HepG2 (cell line): ENCODE data around the gene MEGF10.

Source experiments
- BRCA1 ChIP-seq: sonication (generic); formaldehyde crosslinking; IDR thresholded peaks from 2 replicates; pipeline ENCODE4 v1.4.0; 2020; ENCODE audit warnings: missing genetic modification reagents
- CHD2 ChIP-seq: IDR thresholded peaks from 2 replicates; pipeline ENCODE4 v1.6.1; 2011; ENCODE audit warnings: low read depth, low read length, improper control_type of control experiment
- CREM ChIP-seq, 2 experiments: sonication (generic) in 1 of 2; formaldehyde crosslinking in 1 of 2; IDR thresholded peaks; 2 replicates each; pipeline versions ENCODE4 v1.4.0 to v1.6.1; 2016 to 2020; ENCODE audit warnings: antibody characterized with exemption in 1 of 2, mild to moderate bottlenecking in 1 of 2, missing genetic modification reagents in 1 of 2
- EP300 ChIP-seq, 3 experiments: sonication (generic) in 1 of 3; formaldehyde crosslinking in 1 of 3; IDR thresholded peaks; 2 replicates each; pipeline versions ENCODE4 v1.5.1 to v1.6.1; 2011 to 2020; ENCODE audit warnings: low read depth in 2 of 3, low read length in 2 of 3, borderline replicate concordance in 1 of 3, improper control_type of control experiment in 1 of 3, mild to moderate bottlenecking in 1 of 3, missing genetic modification reagents in 1 of 3, moderate library complexity in 1 of 3
- FOXP1 ChIP-seq, 2 experiments: fragments of 450-650 bp in 1 of 2; IDR thresholded peaks; 2 replicates each; pipeline ENCODE4 v1.6.1; 2017 to 2018; ENCODE audit warnings: antibody characterized with exemption in 1 of 2
- SAFB2 ChIP-seq: sonication (generic); formaldehyde crosslinking; IDR thresholded peaks from 2 replicates; pipeline ENCODE4 v1.5.1; 2020; ENCODE audit warnings: missing genetic modification reagents, low read depth, mild to moderate bottlenecking, borderline replicate concordance
- SP1 ChIP-seq, 2 experiments: fragments of 450-650 bp in 1 of 2; sonication (generic) in 1 of 2; formaldehyde crosslinking in 1 of 2; IDR thresholded peaks; 2 replicates each; pipeline versions ENCODE4 v1.4.0 to v1.6.1; 2016 to 2020; ENCODE audit warnings: missing genetic modification reagents in 1 of 2
- TGIF2 ChIP-seq: IDR thresholded peaks from 2 replicates; pipeline ENCODE4 v1.6.1; 2016; ENCODE audit warnings: control low read depth, missing compliant biosample characterization
- ZNF10 ChIP-seq: sonication (generic); formaldehyde crosslinking; IDR thresholded peaks from 2 replicates; pipeline ENCODE4 v1.4.0; 2020; ENCODE audit warnings: mild to moderate bottlenecking, low read depth, missing genetic modification reagents, borderline replicate concordance
- ZNF138 ChIP-seq: sonication (generic); formaldehyde crosslinking; IDR thresholded peaks from 2 replicates; pipeline ENCODE4 v1.5.0; 2020; ENCODE audit warnings: mild to moderate bottlenecking, low read depth, missing genetic modification reagents
- ZSCAN9 ChIP-seq: IDR thresholded peaks from 2 replicates; pipeline ENCODE4 v1.6.1; 2016; ENCODE audit warnings: borderline replicate concordance
- TF ChIP-seq, protein P1 (sequence below): IDR thresholded peaks from 2 replicates; pipeline ENCODE4 v1.6.1; 2012; ENCODE audit warnings: inconsistent platforms

DNA sequence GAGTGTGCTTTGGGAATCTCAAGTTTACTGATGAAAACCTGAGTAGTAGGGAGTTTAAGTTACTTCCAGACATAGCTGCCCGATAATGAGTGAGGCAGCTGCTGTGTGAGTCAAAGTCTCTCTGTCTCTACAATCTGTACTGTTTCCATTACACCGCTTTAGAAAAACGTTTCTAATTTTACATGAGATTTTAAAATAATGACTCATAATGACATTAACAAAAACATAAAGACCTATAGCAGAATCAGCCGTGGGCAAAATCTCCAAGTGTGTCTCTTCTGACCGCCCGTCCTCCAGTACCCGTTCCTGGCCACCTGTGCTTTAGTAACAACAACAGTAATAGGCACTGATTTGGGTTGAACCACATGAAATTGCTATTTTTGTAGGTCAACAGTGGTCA lies 157.2 kb downstream of the MEGF10 start:
- TF ChIP-seq BRCA1 (CRISPR knock-in tag): no peak
- TF ChIP-seq SAFB2 (CRISPR knock-in tag): no peak
- no peak for TF ChIP-seq CREM (IDR thresholded peaks at IDR 0.05)
- TF ChIP-seq CREM (CRISPR knock-in tag; IDR thresholded peaks at IDR 0.05): no peak
- no peak for TF ChIP-seq FOXP1 (IDR thresholded peaks at IDR 0.05)
- TF ChIP-seq FOXP1 (CRISPR knock-in tag; IDR thresholded peaks at IDR 0.05): no peak
- no peak for TF ChIP-seq ZNF138 (CRISPR knock-in tag)
- no peak for TF ChIP-seq CHD2
- no peak for TF ChIP-seq TGIF2
- no peak for TF ChIP-seq ZNF10
- no peak for TF ChIP-seq SP1 (IDR thresholded peaks at IDR 0.05)
- no peak for TF ChIP-seq SP1 (CRISPR knock-in tag; IDR thresholded peaks at IDR 0.05)
- TF ChIP-seq, protein P1, sequence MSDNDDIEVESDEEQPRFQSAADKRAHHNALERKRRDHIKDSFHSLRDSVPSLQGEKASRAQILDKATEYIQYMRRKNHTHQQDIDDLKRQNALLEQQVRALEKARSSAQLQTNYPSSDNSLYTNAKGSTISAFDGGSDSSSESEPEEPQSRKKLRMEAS: no peak
- no peak for TF ChIP-seq ZSCAN9 (CRISPR knock-in tag)
- TF ChIP-seq EP300 (IDR thresholded peaks at IDR 0.05; ENCODE audit: low read depth in 2 of 2, low read length in 2 of 2): no peak
- TF ChIP-seq EP300 (CRISPR knock-in tag; IDR thresholded peaks at IDR 0.05; ENCODE audit: borderline replicate concordance): no peak
